KMS-11 (cell line): ENCODE data around the gene NTRK3.

ENCODE experiments used
- H2AFZ ChIP-seq: fragments of 200-600 bp; sonication (generic); 2 replicates; pipeline ENCODE4 v1.6.1; 2016; ENCODE audit warnings: antibody characterized with exemption, mixed run types, low read depth
- H3K27ac ChIP-seq: fragments of 200-600 bp; sonication (generic); 2 replicates; pipeline ENCODE4 v1.6.1; 2016; ENCODE audit warnings: mild to moderate bottlenecking, mixed run types
- H3K27me3 ChIP-seq: fragments of 200-600 bp; sonication (generic); 2 replicates; pipeline ENCODE4 v1.6.1; 2017; ENCODE audit warnings: mild to moderate bottlenecking, low read depth, mixed run types, moderate library complexity; ENCODE audit not compliant: insufficient read depth
- H3K36me3 ChIP-seq: fragments of 200-600 bp; sonication (generic); 2 replicates; pipeline ENCODE4 v1.6.1; 2017; ENCODE audit warnings: mild to moderate bottlenecking, mixed run types; ENCODE audit not compliant: insufficient read depth
- H3K4me1 ChIP-seq: fragments of 200-600 bp; sonication (generic); 2 replicates; pipeline ENCODE4 v1.6.1; 2016; ENCODE audit warnings: mild to moderate bottlenecking, low read depth, mixed run types; ENCODE audit not compliant: poor library complexity, severe bottlenecking
- H3K4me2 ChIP-seq: fragments of 200-600 bp; sonication (generic); 2 replicates; pipeline ENCODE4 v1.7.0; 2016; ENCODE audit warnings: mild to moderate bottlenecking, mixed run types
- H3K4me3 ChIP-seq: fragments of 200-600 bp; sonication (generic); IDR thresholded peaks from 2 replicates; pipeline ENCODE4 v1.6.1; 2017; ENCODE audit warnings: low read depth, low read length, mixed read lengths; ENCODE audit not compliant: insufficient read depth
- H3K79me2 ChIP-seq: fragments of 200-600 bp; sonication (generic); 2 replicates; pipeline ENCODE4 v1.6.1; 2016; ENCODE audit warnings: low read depth, mixed run types; ENCODE audit not compliant: insufficient read depth
- H3K9ac ChIP-seq: fragments of 200-600 bp; sonication (generic); 2 replicates; pipeline ENCODE4 v1.6.1; 2016; ENCODE audit warnings: mild to moderate bottlenecking, mixed run types
- H4K20me1 ChIP-seq: fragments of 200-600 bp; sonication (generic); 2 replicates; pipeline ENCODE4 v1.6.1; 2016; ENCODE audit warnings: mild to moderate bottlenecking, mixed run types; ENCODE audit not compliant: insufficient read depth
- TF ChIP-seq, protein P1 (sequence below): fragments of 200-600 bp; sonication (generic); conservative IDR thresholded peaks from 2 replicates; pipeline ENCODE4 v1.6.1; 2017; ENCODE audit warnings: low read depth, mild to moderate bottlenecking, antibody characterized with exemption, low read length, moderate library complexity, mixed read lengths

Gene NTRK3

DNA sequence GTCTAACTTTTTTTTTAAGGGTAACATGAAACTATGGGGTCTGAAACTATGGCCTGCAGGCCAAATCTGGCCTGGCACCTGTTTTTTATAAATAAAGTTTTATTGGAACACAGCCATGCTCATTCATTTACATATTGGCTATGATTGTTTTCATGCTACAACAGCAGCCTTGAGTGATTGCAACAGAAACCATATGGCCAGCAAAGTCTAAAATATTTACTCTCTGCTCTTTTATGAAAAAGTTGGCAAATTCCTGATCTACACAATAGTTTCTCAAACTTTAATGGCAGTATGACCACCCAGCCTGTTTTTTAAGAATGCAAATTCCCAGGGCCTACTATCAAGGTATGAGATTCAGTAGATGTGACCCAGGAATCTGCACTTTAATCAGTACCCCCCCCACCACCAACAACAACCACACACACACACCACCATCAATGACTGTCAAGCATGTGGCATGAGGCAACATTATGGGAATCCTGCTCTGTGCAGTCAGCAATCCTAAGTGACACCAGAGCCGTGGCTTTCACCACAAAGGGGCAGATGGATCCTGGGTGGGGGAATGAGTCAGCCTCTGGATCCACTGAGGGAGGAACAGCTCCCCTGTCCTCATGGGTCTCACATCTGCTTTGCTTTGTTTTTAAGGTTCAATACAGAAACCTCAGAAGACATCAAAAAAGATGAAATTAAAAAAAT lies 142.8 kb downstream of the NTRK3 start:
- Histone ChIP-seq H3K36me3 (no peaks in the 10 kb centered on the region), H4K20me1 (no peaks in the 10 kb centered on the region), H3K4me1 (no peaks in the 10 kb centered on the region), H3K79me2 (no peaks in the 10 kb centered on the region), H3K4me3 (no peak overlapping the region), H2AFZ (no peak overlapping the region), H3K27ac (no peak overlapping the region), H3K9ac (no peak overlapping the region), H3K27me3 (no peaks in the 10 kb centered on the region), H3K4me2 (no peak overlapping the region)
- TF ChIP-seq, protein P1, sequence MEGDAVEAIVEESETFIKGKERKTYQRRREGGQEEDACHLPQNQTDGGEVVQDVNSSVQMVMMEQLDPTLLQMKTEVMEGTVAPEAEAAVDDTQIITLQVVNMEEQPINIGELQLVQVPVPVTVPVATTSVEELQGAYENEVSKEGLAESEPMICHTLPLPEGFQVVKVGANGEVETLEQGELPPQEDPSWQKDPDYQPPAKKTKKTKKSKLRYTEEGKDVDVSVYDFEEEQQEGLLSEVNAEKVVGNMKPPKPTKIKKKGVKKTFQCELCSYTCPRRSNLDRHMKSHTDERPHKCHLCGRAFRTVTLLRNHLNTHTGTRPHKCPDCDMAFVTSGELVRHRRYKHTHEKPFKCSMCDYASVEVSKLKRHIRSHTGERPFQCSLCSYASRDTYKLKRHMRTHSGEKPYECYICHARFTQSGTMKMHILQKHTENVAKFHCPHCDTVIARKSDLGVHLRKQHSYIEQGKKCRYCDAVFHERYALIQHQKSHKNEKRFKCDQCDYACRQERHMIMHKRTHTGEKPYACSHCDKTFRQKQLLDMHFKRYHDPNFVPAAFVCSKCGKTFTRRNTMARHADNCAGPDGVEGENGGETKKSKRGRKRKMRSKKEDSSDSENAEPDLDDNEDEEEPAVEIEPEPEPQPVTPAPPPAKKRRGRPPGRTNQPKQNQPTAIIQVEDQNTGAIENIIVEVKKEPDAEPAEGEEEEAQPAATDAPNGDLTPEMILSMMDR = no peak

DNA sequence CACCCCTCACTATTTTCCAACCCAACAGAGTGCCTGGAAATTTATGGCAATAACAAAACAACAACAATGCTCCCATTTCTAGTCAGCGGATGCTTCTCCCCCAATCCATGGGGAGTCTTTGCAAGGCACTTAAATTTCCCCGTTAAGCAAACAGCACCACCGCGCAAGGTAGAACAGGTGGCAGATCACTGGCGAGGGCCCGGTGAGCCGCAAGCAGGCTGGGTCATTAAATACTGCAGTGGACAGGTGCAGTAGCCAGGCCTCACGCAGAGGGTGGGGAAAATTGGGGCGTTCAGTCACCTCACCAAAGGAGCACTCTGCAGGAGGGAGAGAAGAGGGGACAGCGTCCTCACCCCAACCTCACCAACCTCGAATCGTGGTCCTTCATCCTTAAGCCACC lies 147.5 kb downstream of the NTRK3 start:
- Histone ChIP-seq H3K36me3 (no peaks in the 10 kb centered on the region), H3K9ac (no peak overlapping the region), H3K4me2 (no peak overlapping the region), H3K79me2 (no peaks in the 10 kb centered on the region), H2AFZ (no peak overlapping the region), H4K20me1 (no peaks in the 10 kb centered on the region), H3K4me3 (no peak overlapping the region), H3K27me3 (no peaks in the 10 kb centered on the region), H3K27ac (no peak overlapping the region), H3K4me1 (no peaks in the 10 kb centered on the region)
- TF ChIP-seq, protein P1 = no peak

DNA sequence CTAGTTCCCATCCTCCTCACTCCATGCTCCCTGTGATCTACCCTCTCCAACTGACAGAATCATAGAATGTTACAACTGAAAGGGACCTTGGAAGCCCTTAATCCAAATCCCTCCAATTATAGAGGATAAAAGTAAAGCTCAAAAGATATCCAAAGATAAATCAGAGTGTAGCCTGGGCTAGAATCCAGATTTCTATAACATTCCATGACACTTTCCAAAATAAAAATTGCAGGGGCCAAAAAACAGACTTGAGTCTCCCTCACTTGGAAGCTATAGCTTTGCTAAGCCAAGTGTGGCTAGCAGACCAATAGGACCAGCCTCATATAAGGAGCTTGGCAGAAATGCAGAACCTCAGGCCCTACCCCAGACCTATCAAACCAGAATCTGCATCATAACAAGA lies 148.1 kb downstream of the NTRK3 start:
- H3K4me1 ChIP-seq = no peaks in the 10 kb centered on the region
- H3K27ac ChIP-seq = no peak overlapping the region
- H3K36me3 ChIP-seq = no peaks in the 10 kb centered on the region
- H3K79me2 ChIP-seq = no peaks in the 10 kb centered on the region
- H3K9ac ChIP-seq = no peak overlapping the region
- H3K4me2 ChIP-seq = no peak overlapping the region
- H3K4me3 ChIP-seq = no peak overlapping the region
- TF ChIP-seq, protein P1 = no peak
- no peaks in the 10 kb centered on the region for H4K20me1 ChIP-seq
- no peaks in the 10 kb centered on the region for H3K27me3 ChIP-seq
- H2AFZ ChIP-seq = no peak overlapping the region

DNA sequence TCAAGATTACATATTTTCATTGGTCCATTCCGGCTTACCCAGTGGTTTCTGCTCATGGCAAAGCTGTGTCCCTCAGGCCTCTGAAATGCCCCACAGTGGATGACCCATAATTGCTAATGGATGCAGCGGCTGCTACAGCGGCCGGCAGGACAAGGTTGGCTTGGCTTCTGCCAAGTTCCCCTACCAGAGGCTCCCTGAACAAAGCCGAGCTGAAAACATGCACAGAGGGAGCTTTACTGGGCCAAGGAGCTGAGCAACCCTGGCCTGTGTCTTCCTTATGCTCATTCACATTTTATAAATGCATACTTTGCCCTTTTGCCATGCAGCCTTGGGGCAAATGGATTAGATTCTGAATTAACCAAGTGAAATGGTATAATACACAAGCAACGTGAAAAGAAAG lies 150.5 kb downstream of the NTRK3 start:
- no peak overlapping the region for H3K27ac ChIP-seq
- TF ChIP-seq, protein P1 = no peak

More for the DNA sequence above, 150.5 kb downstream of the NTRK3 start:
- no peaks in the 10 kb centered on the region for H3K36me3 ChIP-seq
- no peak overlapping the region for H3K4me2 ChIP-seq
- no peak overlapping the region for H3K9ac ChIP-seq
- H4K20me1 ChIP-seq = no peaks in the 10 kb centered on the region
- H2AFZ ChIP-seq = no peak overlapping the region
- no peaks in the 10 kb centered on the region for H3K4me1 ChIP-seq
- no peak overlapping the region for H3K4me3 ChIP-seq
- no peaks in the 10 kb centered on the region for H3K79me2 ChIP-seq
- no peaks in the 10 kb centered on the region for H3K27me3 ChIP-seq
